Tibial artery (tissue), 4 donors: Measurements from ENCODE around the gene HOXD9.
A peak's percentile ranks its signal among the peaks of the same experiment; 100 is the strongest.

Experiments
- DNase-seq, 2 donors: peaks; one replicate each; pipeline ENCODE4 v3.0.0-alpha.2; 2019
- H3K27ac ChIP-seq, 2 donors: fragments of 200-600 bp; sonication (generic) in 1 of 2; 1 replicate in 1 of 2; 2 replicates in 1 of 2; pipeline ENCODE4 v1.5.1; 2018 to 2019; ENCODE audit warnings: mild to moderate bottlenecking in 1 of 2
- H3K27me3 ChIP-seq, 2 donors: fragments of 200-600 bp; sonication (generic) in 1 of 2; one replicate each; pipeline versions ENCODE4 v1.5.1 to v1.6.0; 2016 to 2019
- H3K36me3 ChIP-seq, 3 donors: fragments of 200-600 bp; sonication (generic) in 2 of 3; one replicate each; pipeline ENCODE4 v1.5.1; 2016 to 2019; ENCODE audit warnings: mild to moderate bottlenecking in 2 of 3
- H3K4me1 ChIP-seq, 4 donors: fragments of 200-600 bp; sonication (generic) in 2 of 4; 1 replicate in 3 of 4; 2 replicates in 1 of 4; pipeline ENCODE4 v1.5.1; 2016 to 2019
- H3K4me3 ChIP-seq, 2 donors: fragments of 200-600 bp; sonication (generic) in 1 of 2; 1 replicate in 1 of 2; 2 replicates in 1 of 2; pipeline ENCODE4 v1.5.1; 2018 to 2019; ENCODE audit warnings: mild to moderate bottlenecking in 2 of 2
- H3K9me3 ChIP-seq, 3 donors: fragments of 200-600 bp; sonication (generic) in 1 of 3; one replicate each; pipeline ENCODE4 v1.5.1; 2016 to 2019
- intact Hi-C: fragments of 100-400 bp; cut with DNase I; formaldehyde crosslinking; loops from one replicate; pipeline ENCODE4 v1.15.0; 2023; ENCODE audit warnings: low total_unique reads
- TF ChIP-seq, protein P1 (sequence below), 2 experiments: fragments of 200-600 bp in 1 of 2; fragments of 450-650 bp in 1 of 2; IDR thresholded peaks; one replicate each; pipeline ENCODE4 v1.5.1; 2017 to 2019; ENCODE audit warnings: antibody characterized with exemption in 2 of 2, mild to moderate bottlenecking in 1 of 2, moderate library complexity in 1 of 2

The HOXD9 gene

DNA sequence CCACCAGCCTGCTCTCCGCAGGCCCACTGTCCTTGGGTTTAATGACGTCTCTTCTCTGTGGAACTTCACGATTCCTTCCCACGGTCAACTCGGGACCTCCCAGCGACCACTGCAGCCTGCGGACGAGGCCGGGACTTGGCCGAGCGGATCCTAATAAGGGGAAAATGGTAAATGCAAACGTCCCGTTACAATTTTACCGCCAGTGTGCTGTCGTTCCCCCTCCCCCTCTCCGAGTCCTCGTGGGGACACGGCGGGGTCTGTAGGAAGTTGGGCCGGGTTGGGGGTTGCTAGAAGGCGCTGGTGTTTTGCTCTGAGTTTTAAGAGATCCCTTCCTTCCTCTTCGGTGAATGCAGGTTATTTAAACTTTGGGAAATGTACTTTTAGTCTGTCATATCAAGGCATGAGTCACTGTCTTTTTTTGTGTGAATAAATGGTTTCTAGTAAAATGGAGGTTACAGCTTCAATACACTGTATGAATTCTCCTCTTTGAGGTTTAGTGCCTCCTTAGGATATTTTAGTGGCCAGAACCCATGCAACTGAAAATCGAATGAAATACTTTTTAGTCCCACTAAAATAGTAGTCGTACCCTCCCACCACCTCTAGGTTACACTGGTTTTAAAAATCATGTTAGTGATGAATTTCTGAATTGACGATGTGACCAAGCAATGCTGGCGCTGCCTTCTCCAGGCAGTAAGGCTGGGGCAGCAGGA is 13.2 kb upstream of the HOXD9 start:
- no peak overlapping the region for H3K4me3 ChIP-seq
- H3K27ac ChIP-seq: no peak overlapping the region
- H3K36me3 ChIP-seq: no peaks in the 10 kb centered on the region
- intact Hi-C loops: no loop called here
- H3K4me1 ChIP-seq: peaks cover 0 to 40% (median 33%) of the 10 kb centered on the region in 4 donors
- TF ChIP-seq, protein P1, sequence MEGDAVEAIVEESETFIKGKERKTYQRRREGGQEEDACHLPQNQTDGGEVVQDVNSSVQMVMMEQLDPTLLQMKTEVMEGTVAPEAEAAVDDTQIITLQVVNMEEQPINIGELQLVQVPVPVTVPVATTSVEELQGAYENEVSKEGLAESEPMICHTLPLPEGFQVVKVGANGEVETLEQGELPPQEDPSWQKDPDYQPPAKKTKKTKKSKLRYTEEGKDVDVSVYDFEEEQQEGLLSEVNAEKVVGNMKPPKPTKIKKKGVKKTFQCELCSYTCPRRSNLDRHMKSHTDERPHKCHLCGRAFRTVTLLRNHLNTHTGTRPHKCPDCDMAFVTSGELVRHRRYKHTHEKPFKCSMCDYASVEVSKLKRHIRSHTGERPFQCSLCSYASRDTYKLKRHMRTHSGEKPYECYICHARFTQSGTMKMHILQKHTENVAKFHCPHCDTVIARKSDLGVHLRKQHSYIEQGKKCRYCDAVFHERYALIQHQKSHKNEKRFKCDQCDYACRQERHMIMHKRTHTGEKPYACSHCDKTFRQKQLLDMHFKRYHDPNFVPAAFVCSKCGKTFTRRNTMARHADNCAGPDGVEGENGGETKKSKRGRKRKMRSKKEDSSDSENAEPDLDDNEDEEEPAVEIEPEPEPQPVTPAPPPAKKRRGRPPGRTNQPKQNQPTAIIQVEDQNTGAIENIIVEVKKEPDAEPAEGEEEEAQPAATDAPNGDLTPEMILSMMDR (IDR thresholded peaks at IDR 0.05): no peak
- DNase-seq: no peak
- peaks cover 19 to 99% of the 10 kb centered on the region in 2 donors for H3K27me3 ChIP-seq
- no peaks in the 10 kb centered on the region for H3K9me3 ChIP-seq

DNA sequence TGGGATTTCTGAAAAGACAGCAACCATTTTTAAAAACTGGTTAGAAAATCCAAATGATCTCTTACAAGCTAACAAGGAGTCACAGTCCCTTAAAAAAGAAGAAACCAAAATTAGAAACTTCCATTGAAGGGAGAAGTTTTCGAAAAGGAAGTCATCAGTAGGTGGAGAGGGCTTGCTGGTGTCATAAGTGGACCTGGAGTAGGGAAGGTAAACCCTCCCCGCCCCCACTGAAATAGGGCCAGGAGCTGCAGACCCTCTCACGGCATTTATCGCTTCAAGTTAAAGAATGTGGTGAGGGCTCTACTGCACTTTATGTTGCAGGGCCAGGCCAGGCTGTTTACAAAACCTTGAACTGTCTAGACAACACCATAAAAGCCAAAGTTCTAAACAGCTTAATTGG is 12.6 kb upstream of the HOXD9 start:
- Histone ChIP-seq H3K27me3 (peaks cover 19 to 99% of the 10 kb centered on the region in 2 donors), H3K4me3 (no peak overlapping the region), H3K9me3 (no peaks in the 10 kb centered on the region), H3K27ac (no peak overlapping the region), H3K36me3 (no peaks in the 10 kb centered on the region), H3K4me1 (peaks cover 0 to 34% (median 27%) of the 10 kb centered on the region in 4 donors)
- intact Hi-C loops: loop anchor here (10.0 kb wide), 1 partner anchor 1035 kb away; no protein-coding TSS in a partner anchor
- TF ChIP-seq, protein P1 (IDR thresholded peaks at IDR 0.05): no peak
- DNase-seq: no peak

DNA sequence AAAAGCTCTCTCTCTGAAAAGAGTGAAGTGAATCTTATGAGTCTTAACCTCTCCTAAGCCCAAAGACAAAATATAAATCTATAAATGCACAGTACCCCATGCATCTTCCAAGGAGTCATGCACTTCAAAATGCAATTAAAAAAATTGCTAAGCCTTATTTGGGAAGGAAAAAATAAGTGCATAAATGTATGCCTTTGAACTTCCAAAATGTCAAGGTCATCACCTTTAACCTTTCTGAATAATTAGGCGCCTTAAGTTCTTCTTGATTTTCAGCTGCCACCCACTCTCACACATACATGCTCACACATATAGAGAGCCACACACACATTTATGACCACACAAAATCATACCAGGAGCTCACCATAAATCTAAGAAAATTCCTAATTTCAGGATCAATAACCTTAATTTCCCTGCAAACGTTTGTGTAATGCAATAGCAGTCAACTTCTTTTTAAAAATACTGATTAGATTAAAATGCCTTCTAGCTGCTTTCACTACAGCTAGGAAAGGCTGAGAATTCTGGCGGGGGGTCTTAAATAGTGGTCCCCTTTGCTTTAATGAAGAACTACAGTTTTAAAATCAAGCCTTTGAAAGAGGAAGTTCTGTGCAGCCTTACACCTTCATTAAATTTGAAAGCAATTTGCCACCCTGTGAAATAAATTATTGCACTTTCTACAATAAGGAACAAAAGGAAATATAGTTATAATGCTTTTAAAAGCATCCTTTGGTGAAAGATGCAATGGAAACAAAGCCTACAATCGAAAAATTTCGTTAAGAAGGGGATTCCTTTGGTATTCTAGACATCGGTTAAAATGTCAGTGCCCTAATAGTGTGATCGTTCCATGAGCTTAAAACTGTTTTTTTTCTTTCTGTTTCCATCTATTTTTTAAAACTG is 11.9 kb upstream of the HOXD9 start:
- peaks cover 0 to 30% (median 25%) of the 10 kb centered on the region in 4 donors for H3K4me1 ChIP-seq
- TF ChIP-seq, protein P1 (IDR thresholded peaks at IDR 0.05): no peak
- no peak overlapping the region for H3K27ac ChIP-seq
- intact Hi-C loops: loop anchor here (10.0 kb wide), 1 partner anchor 1034 kb away; no protein-coding TSS in a partner anchor
- H3K9me3 ChIP-seq: no peaks in the 10 kb centered on the region
- H3K4me3 ChIP-seq: no peak overlapping the region
- no peaks in the 10 kb centered on the region for H3K36me3 ChIP-seq
- no peak for DNase-seq
- H3K27me3 ChIP-seq: peaks cover 19 to 99% of the 10 kb centered on the region in 2 donors

DNA sequence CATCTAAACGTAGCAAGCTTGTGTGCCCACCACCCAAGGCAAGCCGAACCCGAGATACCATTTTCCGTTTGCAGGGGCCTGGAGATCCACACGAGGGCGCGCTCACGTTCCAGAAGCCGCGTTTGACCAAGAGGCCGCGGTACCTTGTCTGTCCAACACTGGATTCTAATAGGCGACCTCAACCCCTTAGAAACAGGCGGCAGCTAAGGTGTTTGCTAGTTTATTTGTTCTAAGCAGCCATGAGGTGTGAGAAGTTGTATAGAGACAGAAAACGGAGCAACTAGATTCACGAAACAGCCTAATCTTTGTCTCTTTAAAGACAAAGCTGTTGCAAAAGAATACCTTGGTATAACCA is 11.2 kb upstream of the HOXD9 start:
- intact Hi-C loops: loop anchor here (10.0 kb wide), 1 partner anchor 1034 kb away; no protein-coding TSS in a partner anchor
- Histone ChIP-seq H3K4me1 (peaks cover 0 to 34% (median 28%) of the 10 kb centered on the region in 4 donors), H3K9me3 (no peaks in the 10 kb centered on the region), H3K4me3 (no peak overlapping the region), H3K36me3 (no peaks in the 10 kb centered on the region), H3K27ac (no peak overlapping the region), H3K27me3 (peaks cover 17 to 99% of the 10 kb centered on the region in 2 donors)
- TF ChIP-seq, protein P1 (IDR thresholded peaks at IDR 0.05): peak; percentile 26 to 37
- DNase-seq: no peak

DNA sequence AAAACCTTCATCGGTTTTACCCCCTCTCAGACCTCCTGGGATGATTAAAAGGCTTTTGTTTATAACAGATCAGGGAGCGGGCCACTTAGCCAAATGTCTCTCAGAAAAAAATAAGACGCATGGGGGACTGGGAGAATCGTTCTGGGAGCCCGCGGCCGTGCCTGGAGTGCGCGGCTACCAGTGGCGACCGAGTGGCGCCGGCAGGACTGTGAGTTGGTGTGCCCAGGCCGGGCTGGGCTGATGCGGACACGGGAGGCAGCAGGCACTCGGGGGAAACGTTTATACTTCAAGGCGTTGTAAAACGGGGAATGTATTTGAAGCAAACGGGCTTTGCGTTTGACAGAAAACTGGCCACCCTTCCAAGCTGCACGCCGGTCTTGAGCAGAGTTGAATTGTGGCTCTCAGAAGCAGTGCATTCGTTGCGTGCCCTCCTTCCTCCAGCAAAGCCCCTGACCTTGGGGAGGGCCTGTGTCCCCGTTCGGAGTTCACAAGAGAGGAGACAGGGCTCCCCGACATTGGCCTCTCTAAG is 10.6 kb upstream of the HOXD9 start:
- Histone ChIP-seq H3K4me3 (no peak overlapping the region), H3K27ac (no peak overlapping the region)
- TF ChIP-seq, protein P1 (IDR thresholded peaks at IDR 0.05): no peak

More for the DNA sequence above, 10.6 kb upstream of the HOXD9 start:
- Histone ChIP-seq H3K4me1 (peaks cover 0 to 32% (median 25%) of the 10 kb centered on the region in 4 donors), H3K9me3 (no peaks in the 10 kb centered on the region), H3K27me3 (peaks cover 12 to 99% of the 10 kb centered on the region in 2 donors), H3K36me3 (no peaks in the 10 kb centered on the region)
- no peak for DNase-seq
- intact Hi-C loops: loop anchor here (10.0 kb wide), 1 partner anchor 1033 kb away; no protein-coding TSS in a partner anchor
